NCI-H1105 treated with DMSO at 0.1 percent for 48 hours (cell line): ENCODE data around the gene KCNIP2.
A peak's percentile ranks its signal among the peaks of the same experiment; 100 is the strongest.

ENCODE experiments used
- DNase-seq: peaks from one replicate; lab custom pipeline; 2025; lab: John Stamatoyannopoulos, UW

The KCNIP2 gene

GRCh38 chr10:101782811-101783735, 60.5 kb downstream of the KCNIP2 start, which contains the start of gene NPM3:
NPM3 (minus strand) TSS chr10:101783446; CDS start chr10:101783390, 56 bp downstream.
- peak; percentile 66 for DNase-seq

DNA sequence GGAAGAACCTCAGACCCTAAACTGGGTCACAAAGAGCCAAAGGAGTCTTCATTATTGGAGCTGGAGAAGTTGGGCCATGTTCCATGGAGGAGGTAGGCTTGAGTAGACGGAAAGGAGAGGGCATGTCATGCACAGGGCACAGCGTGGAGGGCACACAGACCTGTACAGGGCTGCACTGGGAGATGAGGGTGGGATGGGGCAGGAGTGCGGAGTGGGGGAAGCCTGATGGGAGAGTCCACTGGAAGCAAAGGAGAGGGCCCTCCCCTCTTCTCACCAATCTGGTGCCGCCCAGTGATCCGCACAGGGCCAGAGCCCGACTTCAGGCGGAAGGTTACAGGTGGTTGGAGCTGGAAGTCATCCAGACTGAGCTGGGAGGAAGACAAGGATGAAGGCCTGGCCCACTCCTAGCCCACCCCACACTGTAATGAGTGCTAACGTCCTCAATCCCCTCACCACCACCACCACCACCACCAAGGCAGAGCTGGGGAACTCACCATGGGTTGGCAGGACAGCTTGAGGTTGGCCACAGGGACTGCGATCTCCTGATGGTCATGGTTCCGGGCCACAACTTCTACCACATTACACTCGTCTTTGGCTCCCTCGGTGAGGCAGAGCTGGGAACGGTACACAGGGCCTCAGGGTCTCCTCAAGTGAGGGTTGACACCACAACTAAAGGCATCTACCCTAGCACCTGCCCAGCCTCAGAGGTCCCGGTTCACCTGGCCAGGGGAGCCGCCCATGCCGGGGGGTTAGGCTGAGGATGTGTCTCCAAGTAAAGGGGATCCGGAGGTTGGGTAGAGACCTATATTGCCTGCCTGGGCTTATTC, 61.4 kb downstream of the KCNIP2 start:
- DNase-seq, result no peak

DNA sequence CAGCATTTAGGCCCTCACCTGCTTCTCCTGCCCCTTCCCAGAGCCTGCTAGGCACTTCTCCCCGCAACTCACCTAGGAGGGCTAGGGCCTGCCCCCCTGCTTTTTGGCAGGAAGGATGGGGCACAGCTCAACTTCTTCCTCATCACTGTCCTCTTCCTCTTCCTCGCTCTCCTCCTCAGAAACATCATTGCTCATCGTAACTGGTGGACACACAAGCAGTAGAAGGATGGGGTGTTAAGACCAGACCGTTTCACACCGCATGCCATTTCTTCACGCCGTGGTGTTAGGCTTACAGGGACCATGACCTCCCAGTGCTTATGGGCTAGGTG, 62.0 kb downstream of the KCNIP2 start:
- no peak for DNase-seq

GRCh38 chr10:101780818-101781654, 62.6 kb downstream of the KCNIP2 start:
- DNase-seq, result peak; percentile 5

- no peak for DNase-seq
These were observed 63.3 kb downstream of the KCNIP2 start for GRCh38 chr10:101780187-101780817.

GRCh38 chr10:101779544-101780186, 63.9 kb downstream of the KCNIP2 start:
- DNase-seq, result no peak

DNA sequence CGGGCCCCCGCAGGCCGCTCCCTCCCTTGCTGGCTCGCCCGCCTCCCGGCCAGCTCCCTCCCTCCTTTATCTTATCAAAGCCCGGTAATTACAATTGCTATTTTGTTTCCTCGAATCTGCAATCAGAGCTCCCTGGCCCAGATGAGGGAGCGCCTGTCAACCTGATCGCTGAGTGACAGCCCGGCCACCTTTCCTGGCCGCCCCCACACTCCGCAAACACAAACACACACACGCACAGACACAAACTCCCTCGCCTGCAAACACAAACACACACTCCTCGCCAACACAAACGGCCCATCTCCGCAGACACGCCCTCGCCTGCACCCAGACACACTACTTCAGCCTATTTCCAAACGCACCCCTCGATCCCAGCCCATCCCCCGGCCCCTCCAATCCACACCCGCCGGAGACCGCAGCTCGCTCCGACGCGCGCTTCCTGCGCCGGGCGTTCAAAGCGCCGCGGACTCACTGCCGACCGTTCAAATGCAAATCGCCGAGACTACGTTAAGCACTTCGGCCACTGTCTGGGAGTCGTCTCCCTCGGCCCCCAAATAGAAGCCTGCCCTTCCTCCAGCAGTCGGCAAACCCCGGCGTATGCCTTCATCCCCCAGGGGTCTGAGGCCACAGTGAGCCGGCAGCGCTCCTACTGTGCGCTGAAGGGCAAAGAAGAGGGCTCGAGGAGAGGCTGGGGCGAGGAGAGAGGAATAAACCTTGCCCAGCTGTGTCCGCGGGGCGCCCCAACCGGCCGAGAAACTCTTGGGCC, 64.6 kb downstream of the KCNIP2 start:
- DNase-seq, result no peak

- DNase-seq, result no peak
These were observed 65.3 kb downstream of the KCNIP2 start for GRCh38 chr10:101778151-101778780.

GRCh38 chr10:101777619-101778145, 65.9 kb downstream of the KCNIP2 start:
- no peak for DNase-seq

DNA sequence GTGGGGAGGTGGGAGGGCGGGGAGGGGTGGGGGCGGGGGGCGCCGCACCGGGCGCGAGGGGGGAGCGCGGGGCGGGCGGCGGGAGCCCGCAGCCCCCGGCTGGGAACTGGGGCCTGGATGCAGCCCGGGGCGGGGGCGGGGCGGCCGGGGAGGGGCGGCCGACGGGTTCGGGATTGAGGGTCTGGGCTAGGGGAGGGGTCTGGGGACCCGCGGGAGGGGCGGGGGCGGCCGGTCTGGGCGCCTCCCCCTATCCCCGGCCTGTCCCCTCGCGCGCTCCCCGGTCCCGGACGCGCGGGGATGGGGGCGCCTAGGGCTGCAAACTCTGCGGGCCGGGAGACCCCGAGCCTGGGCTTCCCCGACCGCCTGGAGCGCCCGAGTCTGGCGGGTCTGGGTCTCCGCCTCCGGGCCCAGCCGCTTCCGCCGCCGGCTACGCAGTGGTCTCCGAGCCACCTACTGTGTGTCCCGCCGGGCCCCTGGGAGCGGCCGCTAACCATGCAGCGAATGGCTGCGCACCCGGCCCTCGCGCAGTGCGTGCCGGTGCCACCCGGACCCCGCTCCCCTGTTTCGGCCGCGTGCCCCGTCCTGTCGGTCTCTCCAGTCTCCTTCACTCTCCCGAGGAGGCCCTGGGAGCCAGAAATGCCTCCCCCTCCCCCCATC, 67.3 kb downstream of the KCNIP2 start:
- no peak for DNase-seq
